Stimulated activated CD8-positive, alpha-beta memory T cell treated with anti-CD3 and anti-CD28 coated beads, Interleukin-4, amount 100 ng/mL, for 24 hours (primary cell): ENCODE measurements around the gene NOTCH3.

Experiments
- DNase-seq: peaks from one replicate; pipeline ENCODE4 v3.0.0-alpha.2; 2020; ENCODE audit warnings: low read depth

Gene NOTCH3

DNA sequence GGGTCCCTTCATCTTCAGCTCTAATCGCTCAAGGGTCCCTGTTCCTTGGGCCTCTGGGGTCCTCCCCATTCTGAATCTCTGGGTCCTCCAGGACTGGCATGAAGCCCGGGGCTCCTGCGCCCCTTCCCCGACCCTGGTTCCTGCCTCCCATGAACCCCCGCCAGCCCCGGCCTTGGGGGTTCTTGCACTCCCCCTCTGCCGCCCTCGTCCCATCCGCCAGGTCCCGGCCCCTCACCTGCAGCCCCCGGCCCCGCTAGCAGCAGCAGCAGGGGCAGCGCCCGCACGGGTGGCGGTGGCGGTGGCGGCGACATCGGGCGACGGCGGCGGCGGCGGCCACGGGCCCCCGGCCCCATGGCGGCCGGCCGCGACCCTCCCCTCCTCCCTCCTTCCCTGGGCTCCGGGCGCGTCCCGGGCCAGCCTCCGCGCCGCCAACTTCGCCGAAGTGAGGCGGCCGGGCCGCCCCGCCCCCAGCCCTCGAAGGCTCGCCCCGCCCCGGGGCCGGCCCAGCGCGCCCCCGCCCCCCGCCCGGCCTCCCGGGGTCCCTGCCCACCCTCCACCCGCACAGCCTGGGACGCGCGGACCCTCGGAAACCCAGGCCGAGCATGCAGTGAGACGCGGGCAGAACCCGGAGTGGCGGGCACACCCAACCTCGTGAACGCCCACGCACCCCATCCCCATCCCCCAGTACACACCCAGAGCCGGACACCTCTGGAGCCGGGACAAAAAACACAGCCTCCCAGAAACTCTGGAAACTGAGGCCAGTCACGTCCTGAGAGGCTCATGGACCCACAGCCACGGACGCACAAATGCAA is at the start of gene NOTCH3:
Gene NOTCH3 (minus strand): TSS at position 443 of the 812 bp plus-strand sequence. CDS start 90 bp downstream, at position 353.
- no peak for DNase-seq

DNA sequence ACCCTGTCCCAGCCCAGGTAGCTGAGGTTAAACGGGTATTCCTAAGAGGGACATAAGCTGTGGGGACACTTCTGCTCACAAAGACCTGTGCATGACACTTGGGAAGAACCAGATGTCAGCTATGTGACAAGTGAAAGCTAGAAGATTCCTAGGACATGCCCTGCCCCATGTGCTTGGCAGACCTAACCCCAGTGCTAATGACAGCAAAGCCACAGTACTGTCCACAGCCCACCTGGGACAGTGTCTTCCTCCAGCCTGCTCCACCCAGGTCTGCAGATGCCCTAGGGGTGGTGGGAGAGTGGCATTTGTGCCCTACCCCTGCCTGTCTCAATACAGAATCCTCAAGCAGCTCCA is 49.8 kb upstream of the NOTCH3 start:
- no peak for DNase-seq

DNA sequence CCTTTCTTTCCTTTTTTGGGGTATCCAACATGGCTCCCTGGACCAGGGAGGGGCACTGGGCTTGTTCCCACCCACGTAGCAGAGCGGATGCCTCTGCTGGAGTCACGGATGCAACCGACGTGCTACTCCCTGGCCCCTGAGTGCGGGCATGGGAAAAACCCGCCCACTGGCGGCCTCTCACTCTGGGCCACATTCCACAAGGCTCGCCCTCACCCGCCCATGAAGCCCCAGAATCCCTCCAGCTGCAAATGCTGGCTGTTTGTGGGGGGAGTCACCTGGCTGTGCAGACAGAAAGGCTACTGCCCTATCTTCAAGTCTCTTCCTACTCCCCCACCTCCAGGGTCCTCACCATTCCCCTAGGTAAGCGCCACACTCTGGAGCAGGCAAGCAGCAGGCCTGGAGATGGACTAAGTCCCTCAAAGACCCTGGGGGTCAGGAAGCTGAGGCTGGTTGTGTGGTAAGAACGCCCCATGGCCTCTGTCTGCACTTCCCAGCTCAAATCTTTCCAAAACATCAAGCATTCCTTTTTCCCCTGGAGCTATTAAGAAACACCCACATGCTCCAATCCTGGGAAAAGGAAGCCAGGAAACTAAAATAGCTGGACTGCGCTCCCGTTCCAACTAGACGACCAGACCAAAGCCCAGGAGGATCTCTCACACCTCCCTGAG is 49.3 kb upstream of the NOTCH3 start:
- DNase-seq: no peak

DNA sequence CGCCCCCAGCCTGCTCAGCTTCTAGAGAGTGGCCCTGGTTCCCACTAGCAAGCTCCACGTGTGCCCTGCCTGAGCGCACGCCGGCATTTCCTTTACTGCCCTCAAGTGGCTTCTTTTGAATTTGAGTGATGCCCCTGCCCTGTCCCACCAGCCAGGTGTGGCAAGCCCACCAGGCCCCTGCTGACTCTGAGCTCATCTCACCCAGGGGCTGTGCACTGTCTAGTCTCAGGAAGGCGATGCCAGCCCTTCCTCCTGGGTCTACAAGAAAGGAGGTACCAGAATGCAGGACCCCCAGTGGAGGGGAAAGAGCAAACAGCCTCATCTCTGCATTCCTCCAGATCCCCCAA is 48.7 kb upstream of the NOTCH3 start:
- no peak for DNase-seq

DNA sequence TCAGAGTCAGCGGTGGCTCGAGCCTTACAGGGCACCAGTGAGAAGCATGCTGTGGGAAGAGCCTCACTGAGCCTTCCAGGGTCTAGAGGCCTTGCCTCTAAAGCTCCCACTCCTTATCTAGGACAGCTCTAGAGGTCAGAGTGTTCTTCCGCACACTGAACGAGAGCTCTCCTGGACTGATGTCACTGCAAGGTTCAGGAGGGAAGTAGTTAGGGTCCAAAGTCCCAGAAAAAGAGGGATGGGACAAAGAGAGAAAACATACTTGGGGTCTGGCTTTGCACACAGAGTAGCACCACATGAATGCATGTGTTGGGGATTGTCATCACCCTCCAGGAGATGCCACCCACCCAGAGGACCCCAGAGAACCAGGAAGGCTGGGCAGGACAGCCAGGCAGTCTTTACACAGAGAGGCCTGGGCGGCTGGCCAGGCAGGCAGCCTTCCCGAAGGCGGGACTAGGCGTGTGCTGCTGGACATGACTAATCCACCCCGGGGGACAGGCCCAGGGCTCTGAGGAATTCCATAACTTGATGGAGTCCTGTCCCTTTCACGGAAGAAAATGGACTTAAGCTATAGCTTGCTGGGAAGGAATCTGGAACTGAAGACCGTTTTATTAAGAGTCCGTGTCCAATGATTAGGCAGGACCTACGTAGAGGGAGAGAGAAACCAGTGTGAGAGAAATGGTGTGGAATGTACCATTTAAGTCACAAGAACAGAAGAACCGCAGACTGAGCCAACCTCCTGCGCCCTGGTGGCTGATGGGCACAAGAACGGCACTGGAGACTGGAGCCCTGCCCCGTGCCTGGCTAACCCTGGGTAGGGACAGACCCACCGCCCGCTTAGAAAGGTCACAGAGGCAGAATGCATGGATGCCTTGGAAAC is 48.1 kb upstream of the NOTCH3 start:
- no peak for DNase-seq

DNA sequence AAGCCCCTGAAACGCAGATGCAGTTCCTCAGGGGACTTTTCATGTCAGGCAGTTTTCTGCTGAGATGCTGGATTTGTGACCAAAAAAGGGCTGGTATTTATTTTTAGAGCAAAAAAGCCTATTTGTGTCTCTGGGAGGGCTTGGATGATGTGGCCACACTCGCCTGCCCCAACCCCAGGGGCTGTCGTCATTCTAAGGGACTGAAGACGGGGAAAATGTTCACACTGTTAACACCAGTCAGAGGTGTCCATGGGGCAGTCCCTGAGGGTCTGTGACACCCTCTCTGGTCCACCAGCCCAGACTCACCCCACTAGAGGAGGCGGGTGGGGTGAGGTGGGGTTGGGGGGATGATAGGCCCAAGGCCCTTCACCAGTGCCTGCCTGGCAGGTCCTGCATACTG is 47.3 kb upstream of the NOTCH3 start:
- no peak for DNase-seq

DNA sequence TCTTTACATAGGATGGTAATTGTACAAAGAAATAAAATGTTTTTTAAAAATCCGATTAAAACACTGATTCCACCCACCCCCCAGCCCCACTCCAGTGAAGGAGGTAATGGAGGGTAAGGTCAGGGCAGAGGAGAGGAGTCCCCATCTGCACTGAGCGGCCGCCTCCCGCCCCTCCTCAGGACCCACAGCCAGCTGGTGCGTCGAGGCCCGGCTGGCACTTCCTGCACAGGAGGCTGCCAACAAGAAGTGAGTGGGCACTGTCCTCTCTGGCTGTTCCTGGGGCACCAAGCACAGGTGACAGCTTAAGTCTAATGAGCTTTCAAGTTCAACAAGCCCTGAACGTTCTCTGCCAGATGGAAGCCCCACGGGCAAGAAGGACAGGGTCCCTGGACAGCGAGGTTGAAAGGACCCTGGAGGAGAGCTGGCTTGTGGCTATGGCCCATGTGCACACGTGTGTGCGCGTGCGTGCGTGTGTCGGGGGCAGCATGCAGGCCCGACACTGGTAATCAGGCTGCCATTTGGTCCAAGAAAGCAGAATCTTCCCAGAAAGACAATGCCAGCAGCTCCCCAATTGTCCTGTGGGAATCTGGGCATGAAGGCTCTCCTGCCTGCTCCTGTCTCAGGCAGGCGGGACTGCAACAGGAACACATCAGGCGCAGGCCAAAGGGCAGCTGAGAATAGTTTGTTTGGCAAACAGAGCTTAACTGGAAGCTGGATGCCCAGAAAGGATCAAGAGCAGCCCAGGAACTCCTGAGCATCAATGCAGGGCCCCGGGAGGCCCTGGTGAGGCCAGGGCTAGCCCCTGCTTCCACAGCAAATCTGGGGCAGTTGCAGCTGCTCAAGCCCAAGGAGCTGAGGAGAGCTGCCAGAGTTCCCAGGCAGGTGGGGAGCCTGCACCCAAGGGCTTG is 46.6 kb upstream of the NOTCH3 start:
- DNase-seq: no peak

DNA sequence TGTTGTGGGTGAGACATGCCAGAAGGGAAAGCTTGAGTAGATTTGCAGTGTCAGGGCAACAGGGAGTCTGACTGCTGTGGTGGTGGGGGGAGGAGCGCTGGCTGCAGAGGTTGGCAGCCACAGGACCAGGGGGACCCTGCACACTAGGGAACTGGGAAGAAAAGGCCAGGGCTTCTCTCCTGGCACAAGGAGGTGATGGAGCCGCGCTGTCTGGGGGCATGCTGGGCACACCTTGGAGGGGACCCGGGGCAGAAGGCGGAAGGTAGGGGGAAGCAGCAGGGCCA is 45.3 kb upstream of the NOTCH3 start:
- no peak for DNase-seq

DNA sequence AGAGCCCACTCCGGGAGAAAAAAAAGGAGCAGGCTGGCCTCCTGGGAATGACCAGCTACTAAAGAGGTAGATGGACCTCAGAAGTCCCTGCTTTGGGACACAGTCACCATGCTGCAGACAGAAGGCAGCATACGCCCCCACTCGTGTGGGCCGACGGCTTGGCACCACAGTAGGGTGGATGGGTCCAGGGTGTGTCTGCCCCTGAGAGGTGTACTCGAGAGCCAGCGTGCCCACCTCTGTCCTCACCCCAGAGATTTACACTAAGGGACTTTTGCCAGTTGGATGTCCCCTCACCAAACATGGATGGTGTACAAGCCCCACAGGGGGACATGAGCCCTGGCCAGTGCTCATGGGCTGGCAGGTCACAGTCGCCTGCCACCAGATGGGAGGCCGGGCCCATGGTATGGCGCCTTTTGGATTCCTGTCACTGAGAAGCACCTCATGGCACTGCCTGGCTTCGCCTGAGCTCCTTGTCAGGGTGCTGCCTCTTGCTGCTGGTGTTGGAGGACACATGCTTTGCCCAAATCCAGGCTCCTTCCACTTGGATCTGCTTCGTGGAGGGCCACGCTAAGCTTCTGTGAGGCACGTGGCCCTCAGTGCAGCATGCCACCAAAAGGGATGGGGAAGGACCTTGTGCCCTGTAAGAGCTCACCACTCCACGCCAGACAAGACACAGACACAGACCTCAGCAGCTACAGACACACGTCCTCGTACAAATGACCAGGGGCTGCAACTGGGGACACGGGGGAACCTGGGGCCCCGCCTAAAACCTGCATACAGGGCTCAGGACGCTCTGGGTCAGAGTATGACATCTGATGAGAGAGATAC is 44.8 kb upstream of the NOTCH3 start:
- DNase-seq: no peak

DNA sequence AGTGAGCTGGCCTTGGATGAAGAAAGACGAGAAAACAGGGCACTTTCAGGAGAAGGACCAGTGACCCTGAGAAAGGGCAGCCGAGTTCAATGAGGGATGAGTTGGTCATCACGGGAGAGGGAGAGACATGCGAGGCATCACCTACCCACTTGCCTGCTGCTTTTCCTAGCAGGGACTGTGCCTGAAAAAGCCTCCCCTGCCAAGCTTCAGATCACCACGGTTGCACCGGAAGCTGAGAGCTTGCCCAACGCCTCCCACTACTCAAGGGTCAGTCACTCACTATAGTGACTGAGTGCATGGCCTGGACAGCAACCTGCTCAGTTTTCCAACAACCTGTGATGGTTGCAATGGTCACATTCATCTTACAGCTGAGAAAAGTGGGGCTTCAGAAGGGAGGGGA is 44.0 kb upstream of the NOTCH3 start:
- no peak for DNase-seq

DNA sequence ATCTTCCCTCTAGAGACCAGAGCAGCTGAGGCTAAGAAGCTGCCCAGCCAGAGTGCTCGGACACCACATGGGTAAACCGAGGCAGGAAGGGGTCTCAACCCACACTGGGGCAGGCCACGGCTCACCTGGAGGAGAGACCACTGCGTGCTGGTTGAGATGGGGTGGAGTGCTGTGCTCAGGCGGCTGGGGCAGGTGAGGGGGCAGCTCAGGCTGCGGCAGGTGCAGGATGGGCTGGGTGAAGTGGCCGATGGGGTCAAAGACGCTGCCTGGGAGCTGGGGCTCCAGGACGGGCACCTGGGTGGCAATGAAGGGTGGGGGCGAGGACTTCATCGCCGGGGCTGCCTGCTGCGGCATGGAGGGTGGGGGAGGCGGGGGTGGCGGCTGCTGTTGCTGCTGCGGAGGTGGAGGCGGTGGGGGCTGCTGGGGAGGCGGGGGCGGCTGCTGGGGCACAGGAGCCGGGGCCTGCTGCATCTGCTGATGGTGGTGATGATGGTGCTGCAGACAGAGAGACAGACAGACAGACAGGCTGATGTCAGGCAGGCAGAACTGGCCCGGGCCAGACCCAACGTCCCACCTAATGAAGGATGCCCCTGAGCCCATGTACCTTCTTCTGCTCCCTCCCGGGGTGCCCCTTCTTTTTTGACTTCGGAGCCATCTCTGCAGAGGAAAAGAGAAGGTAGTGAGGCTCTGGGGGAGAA is 43.5 kb upstream of the NOTCH3 start:
- DNase-seq: no peak

DNA sequence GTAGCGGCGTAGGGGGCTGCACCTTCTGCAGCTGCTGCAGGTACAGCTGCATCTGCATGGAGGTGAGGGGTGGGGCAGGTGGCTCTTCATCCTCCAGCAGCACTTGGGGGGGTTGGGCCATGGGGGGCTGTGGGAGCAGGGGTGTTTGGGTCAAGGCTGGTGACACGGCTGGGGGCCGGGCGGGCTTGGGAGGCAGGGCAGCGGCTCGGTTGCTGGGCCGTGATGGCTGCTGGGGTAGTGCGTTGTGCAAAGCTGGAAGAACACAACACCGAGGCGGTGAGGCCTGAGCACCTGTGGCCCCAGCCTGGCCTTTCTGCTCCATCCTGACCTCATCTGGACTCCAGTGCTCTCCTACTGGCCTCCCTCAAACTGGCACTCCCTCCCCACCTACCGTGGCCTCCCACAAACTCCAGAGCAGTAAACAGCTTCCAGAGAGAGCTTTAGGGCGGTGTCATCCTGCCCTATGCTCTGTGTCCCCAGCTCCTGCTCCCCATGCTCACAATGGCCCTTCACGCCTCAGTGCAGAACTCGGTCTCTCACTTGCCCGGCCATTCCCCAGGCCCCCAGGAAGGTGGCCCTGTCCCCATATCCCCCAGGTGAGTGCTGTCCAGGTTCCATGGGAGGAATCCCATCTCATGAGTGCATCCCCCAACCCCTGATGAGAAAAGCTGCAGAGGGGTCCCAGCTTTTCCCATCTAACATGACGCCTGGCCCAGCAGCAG is 42.6 kb upstream of the NOTCH3 start:
- DNase-seq: no peak

DNA sequence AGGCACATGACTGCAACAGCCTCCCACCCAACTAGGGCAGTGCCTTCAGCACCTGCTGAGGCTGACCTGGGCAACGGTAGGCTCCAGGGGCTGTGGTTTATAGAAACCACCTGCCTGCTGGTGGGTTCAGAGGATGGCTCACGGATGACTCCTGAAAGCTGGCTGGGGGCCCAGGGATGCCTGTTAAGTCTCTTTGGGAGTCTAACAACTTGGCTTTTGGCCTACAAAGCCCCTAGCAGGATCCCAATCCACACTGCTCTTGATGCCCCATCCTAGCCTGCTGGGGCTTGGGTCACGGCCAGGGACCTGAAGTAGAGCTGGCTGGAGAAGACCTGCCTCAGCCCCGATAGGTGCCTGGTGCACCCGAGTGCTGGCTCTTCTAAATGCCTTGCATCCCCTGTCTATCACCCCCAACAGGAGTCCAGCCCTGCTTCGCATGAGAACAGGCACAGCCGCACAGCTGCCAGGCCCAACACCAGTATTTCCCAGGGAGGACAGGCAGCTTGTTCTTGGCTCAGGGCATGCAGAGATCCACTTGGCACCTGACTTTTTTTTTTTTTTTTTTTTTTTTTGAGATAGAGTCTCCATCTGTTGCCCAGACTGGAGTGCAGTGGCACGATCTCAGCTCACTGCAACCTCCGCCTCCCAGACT is 40.6 kb upstream of the NOTCH3 start:
- DNase-seq: no peak

DNA sequence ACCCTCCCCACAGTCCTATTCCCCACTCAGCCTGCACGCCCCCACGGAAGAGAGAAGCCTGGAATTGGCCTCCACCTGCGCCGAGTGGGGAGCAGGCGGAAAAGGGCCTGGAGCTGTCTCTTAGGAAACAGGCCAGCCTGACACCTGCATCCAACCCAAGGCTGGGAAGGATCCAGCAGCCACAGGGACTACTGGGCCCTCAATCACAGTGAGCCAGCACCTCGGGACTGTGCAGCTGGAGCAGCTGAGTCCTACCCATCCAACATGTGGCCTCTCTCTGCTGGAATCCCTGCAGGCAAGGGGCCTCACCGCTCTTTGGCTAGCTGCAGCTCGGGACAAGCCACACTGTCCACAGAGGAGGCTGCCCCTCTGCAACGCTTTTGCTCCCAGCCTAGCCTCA is 39.7 kb upstream of the NOTCH3 start:
- no peak for DNase-seq

DNA sequence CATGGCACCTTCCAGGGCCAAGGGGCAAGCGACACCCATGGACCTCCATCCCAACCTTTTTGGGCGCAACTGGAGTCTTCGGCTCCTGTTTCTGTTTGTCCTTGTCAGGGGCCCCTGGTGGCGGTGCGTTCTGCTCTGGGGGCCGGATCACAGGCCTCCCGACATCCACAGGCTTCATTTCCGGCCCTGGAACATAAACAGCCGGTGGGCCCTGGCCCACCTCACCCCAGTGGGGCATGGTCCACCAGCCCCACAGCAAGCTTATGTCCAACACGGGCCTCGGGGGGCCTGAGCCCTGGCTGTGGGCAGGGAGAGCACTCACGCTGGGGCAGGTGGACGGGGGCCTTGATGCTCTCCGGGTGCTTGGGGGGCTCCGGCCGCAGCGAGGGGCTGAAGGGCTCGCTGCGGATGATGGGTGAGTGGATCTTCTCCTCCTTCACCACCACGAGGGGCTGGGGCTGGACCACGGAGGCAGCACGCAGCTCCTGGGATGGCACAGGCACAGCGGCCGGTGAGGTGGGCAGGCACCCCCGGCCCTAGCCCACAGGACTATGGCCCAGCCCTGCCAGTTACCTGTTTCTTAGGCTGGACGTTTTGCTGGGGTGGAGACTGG is 38.6 kb upstream of the NOTCH3 start:
- no peak for DNase-seq

DNA sequence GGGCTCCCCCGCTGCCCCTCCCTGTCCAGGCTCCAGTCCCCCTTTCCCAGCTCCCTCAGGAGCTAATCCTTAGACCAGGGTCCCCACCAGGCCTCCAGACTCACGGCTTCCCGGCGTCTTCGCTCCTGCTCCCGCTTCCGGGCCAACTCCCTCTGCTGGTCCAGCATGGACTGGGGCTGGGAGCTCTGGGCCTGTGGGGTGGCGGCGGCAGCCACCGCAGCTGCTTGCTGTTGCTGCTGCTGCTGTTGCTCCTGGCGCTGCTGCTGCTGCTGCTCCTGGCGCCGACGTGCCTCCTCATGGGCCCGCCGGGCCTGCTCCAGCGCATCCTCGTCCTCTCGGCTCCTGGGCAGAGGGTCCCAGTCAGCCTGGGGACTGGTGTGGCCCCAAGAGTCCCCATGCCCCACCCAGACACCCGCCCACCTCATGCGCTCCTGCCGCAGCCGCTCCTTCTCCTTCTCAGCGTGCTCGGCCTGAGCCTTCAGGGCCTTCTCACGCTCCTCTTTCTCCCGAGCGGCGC is 37.9 kb upstream of the NOTCH3 start:
- DNase-seq: no peak

DNA sequence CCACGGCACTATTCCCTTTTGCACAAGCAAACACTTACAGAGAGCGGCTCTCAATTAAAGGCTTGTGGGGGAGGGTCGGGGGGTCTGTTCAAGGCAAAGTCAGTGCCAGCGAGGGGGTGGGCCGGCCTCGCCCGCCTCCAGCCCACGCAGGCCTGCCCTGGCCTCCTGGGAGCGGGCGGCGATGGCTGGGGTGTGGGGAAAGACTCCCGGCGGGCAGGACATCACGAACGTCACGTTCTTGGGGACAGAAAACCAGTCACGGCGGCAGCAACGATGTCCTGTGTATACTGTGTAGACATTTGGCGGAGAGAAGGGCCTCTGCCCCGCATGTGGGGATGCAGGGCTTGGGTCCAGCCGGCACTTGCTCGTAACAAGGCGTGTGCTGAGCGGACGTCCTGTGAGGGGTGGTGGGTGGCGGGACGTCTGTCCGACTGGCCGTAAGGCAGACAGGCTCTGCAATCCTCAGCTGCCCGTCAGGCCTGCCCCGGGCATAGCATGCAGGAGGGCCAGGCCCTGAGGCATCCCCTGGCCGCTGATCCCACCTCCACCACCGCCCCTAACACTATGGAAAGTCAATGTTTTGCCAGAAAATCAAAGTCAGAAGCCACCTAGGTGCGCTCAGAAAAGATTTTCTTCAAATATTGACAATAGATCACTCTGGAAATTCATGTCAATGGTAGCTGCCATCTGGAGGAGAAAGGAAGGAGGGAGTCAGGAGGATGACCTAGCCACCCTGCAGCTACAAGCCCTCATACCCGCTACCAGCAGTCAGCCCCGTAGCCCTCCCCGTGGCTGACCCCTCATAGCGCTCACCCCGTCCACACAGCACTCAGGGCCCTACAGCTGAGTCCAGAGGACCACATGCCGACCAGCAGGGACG is 37.2 kb upstream of the NOTCH3 start:
- no peak for DNase-seq

DNA sequence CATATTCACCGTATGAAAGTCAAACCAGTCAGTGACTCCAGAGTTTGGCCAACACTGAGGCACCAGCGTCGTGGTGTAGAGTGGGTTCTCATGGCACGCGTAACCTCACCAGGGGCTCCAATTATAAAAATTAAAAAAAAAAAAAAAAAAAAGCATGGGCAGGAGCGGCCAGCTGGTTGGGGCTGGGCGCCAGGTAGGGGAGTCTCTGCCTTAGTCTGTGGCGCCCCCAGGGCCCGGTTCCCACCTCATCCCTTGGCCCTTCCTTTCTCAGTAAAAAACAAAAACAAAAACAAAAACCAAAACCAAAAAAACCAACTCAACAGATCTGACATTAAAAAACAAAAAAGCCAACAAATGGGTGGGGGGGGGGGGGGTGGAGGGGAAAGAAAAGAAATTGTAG is 36.1 kb upstream of the NOTCH3 start:
- DNase-seq: no peak
